ENCODE data around the gene CYB561D1. TPM values are rescaled to one million over a fixed set of nuclear protein-coding genes. Genes with fewer than 3 reads are reported as not detected.
A peak's percentile ranks its signal among the peaks of the same experiment; 100 is the strongest.

CYB561D1 gene
- total and polyA plus RNA-seq, 9 of the 15 experiments (the other 6 are each of a cell fraction or from before 2014, with no cell fraction given), result 0.71 to 7.2 (median 3.5) TPM

- TF ChIP-seq CLOCK (CRISPR knock-in tag; IDR thresholded peaks at IDR 0.05; ENCODE audit: borderline replicate concordance) (no peak), ATF4 (CRISPR knock-in tag; IDR thresholded peaks at IDR 0.05) (0 out of 2 replicates have a peak, but pooled peaks have one; percentile 14), PHF8 (IDR thresholded peaks at IDR 0.05; ENCODE audit: borderline replicate concordance, low read length) (peak; percentile 89), ZNF785 (CRISPR knock-in tag; IDR thresholded peaks at IDR 0.05) (no peak), FOXP4 (CRISPR knock-in tag; IDR thresholded peaks at IDR 0.05; ENCODE audit: borderline replicate concordance) (no peak; the same call in 1 of the 2 replicates), ZNF175 (CRISPR knock-in tag; IDR thresholded peaks at IDR 0.05; ENCODE audit: low read depth) (peak; percentile 96), OTX1 (CRISPR knock-in tag; IDR thresholded peaks at IDR 0.05) (peak; percentile 88), MTF1 (CRISPR knock-in tag; IDR thresholded peaks at IDR 0.05; ENCODE audit: borderline replicate concordance) (0 out of 2 replicates have a peak, but pooled peaks have one; percentile 1), MAFK (IDR thresholded peaks at IDR 0.05; ENCODE audit: low read length) (no peak), NUFIP1 (IDR thresholded peaks at IDR 0.05; ENCODE audit: partially characterized antibody) (peak; percentile 23), SLC30A9 (CRISPR knock-in tag; IDR thresholded peaks at IDR 0.05) (no peak), PYGO2 (tag; IDR thresholded peaks at IDR 0.05) (no peak), TGIF2 (CRISPR knock-in tag; IDR thresholded peaks at IDR 0.05) (no peak), SP2 (IDR thresholded peaks at IDR 0.05; ENCODE audit: extremely low read depth, low read depth, low read length, poor library complexity, severe bottlenecking) (no peak), PRDM10 (IDR thresholded peaks at IDR 0.05; ENCODE audit: partially characterized antibody) (peak; percentile 88), FOXP1 (CRISPR knock-in tag; IDR thresholded peaks at IDR 0.05) (peak; percentile 97), TAF9B (IDR thresholded peaks at IDR 0.05; ENCODE audit: partially characterized antibody) (peak; percentile 99), MCM3 (IDR thresholded peaks at IDR 0.05) (no peak)
Measured at GRCh38 chr1:109483672-109484518, 10.0 kb upstream of the CYB561D1 start, which contains the start of gene ATXN7L2 (continued).

All from K562 (cell line).